ENCODE data around the gene SLC43A2. TPM values are rescaled to one million over a fixed set of nuclear protein-coding genes. Genes with fewer than 3 reads are reported as not detected.

The SLC43A2 gene
- total RNA-seq, 2 donors from 2014 or later: 29.3 to 38.7 TPM

DNA sequence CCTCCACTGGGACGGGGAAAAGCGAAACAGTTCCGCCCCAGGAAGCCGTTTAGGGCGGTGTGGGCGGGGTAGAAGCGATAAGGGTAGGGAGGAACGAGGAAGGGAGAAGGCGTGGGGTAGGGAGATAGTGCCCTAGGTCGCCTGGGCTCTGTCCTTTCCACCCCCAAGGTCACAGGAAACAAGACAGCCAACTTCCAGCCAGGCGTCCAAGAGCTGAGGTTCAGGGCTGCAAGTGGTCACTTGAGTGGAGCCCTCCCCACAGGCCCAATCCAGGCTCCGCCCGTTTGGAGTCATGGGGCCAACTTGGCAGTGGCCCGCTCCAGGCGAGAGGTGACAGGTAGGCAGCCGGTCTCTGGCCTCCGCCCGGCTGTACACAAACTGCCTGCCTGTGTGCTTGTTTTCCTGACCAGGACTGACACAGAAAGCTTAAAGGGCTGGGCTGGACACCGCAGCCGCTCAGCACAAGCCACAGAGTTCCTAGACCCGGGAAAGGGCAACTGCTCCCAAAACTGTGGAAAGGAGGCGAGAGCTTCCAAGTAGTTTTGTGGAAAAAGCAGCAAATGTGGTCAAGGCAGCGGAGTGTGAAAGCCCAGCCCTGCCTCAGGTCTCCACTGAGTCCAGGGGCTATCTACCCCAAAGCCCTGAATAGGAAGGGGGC lies 21.3 kb upstream of the SLC43A2 start, which contains the start of gene RILP:
Gene RILP (minus strand): TSS at position 23 of the 658 bp plus-strand sequence. CDS start 62 bp downstream, outside the sequence.
- Histone ChIP-seq H3K4me3 (peak within 1 kb of the TSS; percentile 93), H3K4me1 (peaks cover 21% of the 10 kb centered on the region), H3K27me3 (no peaks in the 10 kb centered on the region), H3K36me3 (peaks cover 17% of the 10 kb centered on the region), H3K9me3 (no peaks in the 10 kb centered on the region), H3K9ac (ENCODE audit: low read depth in 2 of 2, low read length in 2 of 2) (peak within 1 kb of the TSS; percentile 91 to 95), H3K27ac (peak within 1 kb of the TSS; percentile 100)
- TF ChIP-seq, protein P1, sequence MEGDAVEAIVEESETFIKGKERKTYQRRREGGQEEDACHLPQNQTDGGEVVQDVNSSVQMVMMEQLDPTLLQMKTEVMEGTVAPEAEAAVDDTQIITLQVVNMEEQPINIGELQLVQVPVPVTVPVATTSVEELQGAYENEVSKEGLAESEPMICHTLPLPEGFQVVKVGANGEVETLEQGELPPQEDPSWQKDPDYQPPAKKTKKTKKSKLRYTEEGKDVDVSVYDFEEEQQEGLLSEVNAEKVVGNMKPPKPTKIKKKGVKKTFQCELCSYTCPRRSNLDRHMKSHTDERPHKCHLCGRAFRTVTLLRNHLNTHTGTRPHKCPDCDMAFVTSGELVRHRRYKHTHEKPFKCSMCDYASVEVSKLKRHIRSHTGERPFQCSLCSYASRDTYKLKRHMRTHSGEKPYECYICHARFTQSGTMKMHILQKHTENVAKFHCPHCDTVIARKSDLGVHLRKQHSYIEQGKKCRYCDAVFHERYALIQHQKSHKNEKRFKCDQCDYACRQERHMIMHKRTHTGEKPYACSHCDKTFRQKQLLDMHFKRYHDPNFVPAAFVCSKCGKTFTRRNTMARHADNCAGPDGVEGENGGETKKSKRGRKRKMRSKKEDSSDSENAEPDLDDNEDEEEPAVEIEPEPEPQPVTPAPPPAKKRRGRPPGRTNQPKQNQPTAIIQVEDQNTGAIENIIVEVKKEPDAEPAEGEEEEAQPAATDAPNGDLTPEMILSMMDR (IDR thresholded peaks at IDR 0.05): no peak
- intact Hi-C loops (cut with DNase I): loop anchor here (5.0 to 10.0 kb wide), 3 partner anchors 55 to 383 kb away; partner anchors contain the start of gene SMYD4
- peak; percentile 91 for DNase-seq

DNA sequence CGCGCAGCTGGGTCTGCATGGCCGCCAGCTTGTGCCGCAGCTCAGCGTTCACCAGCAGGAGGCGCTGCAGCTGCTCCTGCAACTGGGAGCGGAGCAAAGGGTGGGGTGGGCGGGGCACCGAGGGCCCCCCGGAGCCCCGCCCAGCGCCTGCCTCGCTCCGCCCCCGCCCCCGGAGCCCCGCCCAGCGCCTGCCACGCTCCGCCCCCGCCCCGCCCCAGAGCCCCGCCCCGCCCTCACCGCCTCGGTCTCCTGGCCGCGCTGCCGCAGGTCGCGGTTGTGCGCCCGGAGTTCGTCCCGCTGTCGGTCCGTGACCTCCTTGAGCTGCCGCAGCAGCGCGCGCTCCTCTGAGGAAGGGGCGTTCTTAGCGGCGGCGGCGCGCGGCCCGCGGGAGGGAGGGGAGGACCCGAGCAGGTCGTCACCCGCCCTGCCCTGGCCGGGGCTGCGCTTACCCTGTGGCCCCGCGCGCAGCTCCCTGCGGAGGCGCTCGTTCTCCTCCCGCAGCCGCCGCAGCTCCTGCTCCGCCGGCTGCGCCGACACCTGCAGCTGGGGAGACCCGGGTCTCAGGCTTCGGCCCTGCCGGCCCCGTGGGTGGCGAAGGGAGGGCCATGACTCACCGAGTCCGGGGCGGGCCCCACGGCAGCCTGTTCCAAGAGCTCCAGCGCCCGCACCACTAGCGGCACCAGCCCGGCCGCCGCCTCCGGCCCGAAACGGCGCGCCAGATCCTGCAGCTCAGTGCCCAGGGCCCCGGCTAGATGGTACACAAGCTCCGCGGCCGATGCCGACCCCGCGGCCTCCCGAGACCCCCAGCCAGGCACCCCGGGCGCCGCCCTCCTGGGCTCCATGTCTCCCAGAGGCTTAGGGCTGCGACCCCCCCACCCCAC lies 20.6 kb upstream of the SLC43A2 start:
- peaks cover 17% of the 10 kb centered on the region for H3K36me3 ChIP-seq
- H3K4me1 ChIP-seq: peaks cover 21% of the 10 kb centered on the region
- H3K4me3 ChIP-seq: peak overlapping the region; percentile 93
- TF ChIP-seq, protein P1 (IDR thresholded peaks at IDR 0.05): peak; percentile 79
- DNase-seq: peak; percentile 94
- intact Hi-C loops (cut with DNase I): loop anchor here (5.0 kb wide), 1 partner anchor 382 kb away; no protein-coding TSS in a partner anchor
- no peaks in the 10 kb centered on the region for H3K9me3 ChIP-seq
- peak overlapping the region; percentile 91 to 95 for H3K9ac ChIP-seq (ENCODE audit: low read depth in 2 of 2, low read length in 2 of 2)
- peak overlapping the region; percentile 100 for H3K27ac ChIP-seq
- H3K27me3 ChIP-seq: no peaks in the 10 kb centered on the region

GRCh38 chr17:1648173-1648962 lies 19.7 kb upstream of the SLC43A2 start:
- peaks cover 21% of the 10 kb centered on the region for H3K4me1 ChIP-seq
- DNase-seq: peak; percentile 56

GRCh38 chr17:1647802-1648171 lies 19.2 kb upstream of the SLC43A2 start:
- Histone ChIP-seq H3K27ac (no peak overlapping the region), H3K4me1 (peaks cover 21% of the 10 kb centered on the region), H3K36me3 (peaks cover 3% of the 10 kb centered on the region), H3K9ac (ENCODE audit: low read depth in 2 of 2, low read length in 2 of 2) (peak overlapping the region in 1 of 2 donors; percentile 78), H3K27me3 (no peaks in the 10 kb centered on the region), H3K9me3 (no peaks in the 10 kb centered on the region), H3K4me3 (peak overlapping the region; percentile 49)
- DNase-seq: no peak
- TF ChIP-seq, protein P1 (IDR thresholded peaks at IDR 0.05): no peak
- intact Hi-C loops (cut with DNase I): loop anchor here (5.0 kb wide), 1 partner anchor 380 kb away; no protein-coding TSS in a partner anchor

More at GRCh38 chr17:1648173-1648962, 19.7 kb upstream of the SLC43A2 start:
- peak overlapping the region; percentile 49 for H3K4me3 ChIP-seq
- intact Hi-C loops (cut with DNase I): loop anchor here (5.0 kb wide), 1 partner anchor 381 kb away; no protein-coding TSS in a partner anchor
- H3K27me3 ChIP-seq: no peaks in the 10 kb centered on the region
- H3K9ac ChIP-seq (ENCODE audit: low read depth in 2 of 2, low read length in 2 of 2): peak overlapping the region; percentile 70 to 78
- peaks cover 9% of the 10 kb centered on the region for H3K36me3 ChIP-seq
- TF ChIP-seq, protein P1 (IDR thresholded peaks at IDR 0.05): no peak
- H3K27ac ChIP-seq: peak overlapping the region; percentile 85
- no peaks in the 10 kb centered on the region for H3K9me3 ChIP-seq

Measured in colonic mucosa (tissue), 4 donors.